ENCODE measurements around the gene DUS1L.

Gene DUS1L

DNA sequence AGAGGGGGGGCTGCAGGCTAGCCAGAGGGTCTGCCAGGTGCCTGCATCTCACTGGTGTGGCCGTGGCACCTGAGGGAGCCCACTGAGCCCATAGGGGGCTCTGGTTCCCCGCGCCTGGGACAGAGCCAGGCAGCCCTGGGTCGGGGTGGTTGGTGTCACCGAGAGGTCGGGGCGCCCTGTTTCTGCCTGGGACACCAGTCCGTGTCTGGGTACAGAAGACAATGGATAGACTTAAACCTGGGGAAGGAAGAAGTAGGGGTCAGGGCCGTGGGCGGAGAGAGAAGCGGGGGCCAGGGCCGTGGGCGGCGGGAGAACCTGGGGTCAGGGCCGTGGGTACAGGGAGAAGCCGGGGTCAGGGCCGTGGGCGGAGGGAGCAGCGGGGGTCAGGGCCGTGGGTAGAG, 17.0 kb downstream of the DUS1L start:
- TF ChIP-seq, protein P1, sequence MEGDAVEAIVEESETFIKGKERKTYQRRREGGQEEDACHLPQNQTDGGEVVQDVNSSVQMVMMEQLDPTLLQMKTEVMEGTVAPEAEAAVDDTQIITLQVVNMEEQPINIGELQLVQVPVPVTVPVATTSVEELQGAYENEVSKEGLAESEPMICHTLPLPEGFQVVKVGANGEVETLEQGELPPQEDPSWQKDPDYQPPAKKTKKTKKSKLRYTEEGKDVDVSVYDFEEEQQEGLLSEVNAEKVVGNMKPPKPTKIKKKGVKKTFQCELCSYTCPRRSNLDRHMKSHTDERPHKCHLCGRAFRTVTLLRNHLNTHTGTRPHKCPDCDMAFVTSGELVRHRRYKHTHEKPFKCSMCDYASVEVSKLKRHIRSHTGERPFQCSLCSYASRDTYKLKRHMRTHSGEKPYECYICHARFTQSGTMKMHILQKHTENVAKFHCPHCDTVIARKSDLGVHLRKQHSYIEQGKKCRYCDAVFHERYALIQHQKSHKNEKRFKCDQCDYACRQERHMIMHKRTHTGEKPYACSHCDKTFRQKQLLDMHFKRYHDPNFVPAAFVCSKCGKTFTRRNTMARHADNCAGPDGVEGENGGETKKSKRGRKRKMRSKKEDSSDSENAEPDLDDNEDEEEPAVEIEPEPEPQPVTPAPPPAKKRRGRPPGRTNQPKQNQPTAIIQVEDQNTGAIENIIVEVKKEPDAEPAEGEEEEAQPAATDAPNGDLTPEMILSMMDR (IDR thresholded peaks at IDR 0.05; ENCODE audit: poor library complexity, severe bottlenecking): no peak
- no peaks in the 10 kb centered on the region for H3K9me3 ChIP-seq (ENCODE audit: severe bottlenecking)
- H3K4me3 ChIP-seq (ENCODE audit: severe bottlenecking): no peak overlapping the region
- no peaks in the 10 kb centered on the region for H3K27me3 ChIP-seq (ENCODE audit: insufficient read depth, poor library complexity, severe bottlenecking)
- H3K4me1 ChIP-seq (ENCODE audit: insufficient read depth, poor library complexity, severe bottlenecking): peaks cover 5% of the 10 kb centered on the region
- H3K36me3 ChIP-seq (ENCODE audit: low read depth): peaks cover 45% of the 10 kb centered on the region
- no peak for ATAC-seq (ENCODE audit: low read depth)
- no peak for DNase-seq (ENCODE audit: low spot score)
- no peak overlapping the region for H3K27ac ChIP-seq (ENCODE audit: poor library complexity, severe bottlenecking)

DNA sequence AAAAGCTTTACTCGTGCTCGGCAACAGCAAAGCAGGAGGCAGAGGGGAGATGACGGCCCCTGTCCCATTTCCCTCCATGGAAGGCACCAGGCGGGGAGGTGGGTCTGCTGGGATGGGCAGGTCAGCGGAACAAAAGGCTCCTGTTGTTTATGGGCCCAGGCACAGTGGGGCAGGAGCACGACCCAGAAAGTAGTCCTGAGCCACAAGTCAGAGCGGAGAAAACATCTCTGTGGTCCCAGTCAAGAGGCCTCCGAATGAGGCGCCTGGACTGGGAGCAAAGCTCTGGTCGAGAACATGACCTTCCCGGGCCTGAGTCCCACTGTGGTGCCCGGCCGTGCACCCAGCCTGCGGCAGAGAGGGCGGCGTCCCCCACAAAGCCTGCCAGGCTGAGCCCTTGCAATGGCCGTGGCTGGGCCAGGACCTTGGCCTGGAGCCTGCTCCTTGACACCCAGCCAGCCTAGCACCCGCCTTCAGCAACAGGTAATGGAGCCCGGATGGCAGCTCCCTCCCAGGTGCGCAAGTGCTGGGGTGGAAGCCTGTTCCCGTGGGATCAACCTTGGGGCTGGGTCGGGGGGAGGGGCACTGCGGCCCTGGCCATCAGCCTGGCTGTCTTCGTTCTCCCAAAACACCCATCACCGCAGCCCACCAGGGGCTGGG, 17.6 kb downstream of the DUS1L start:
- DNase-seq (ENCODE audit: low spot score) (no peak), ATAC-seq (ENCODE audit: low read depth) (no peak)
- TF ChIP-seq, protein P1 (IDR thresholded peaks at IDR 0.05; ENCODE audit: poor library complexity, severe bottlenecking): no peak

DNA sequence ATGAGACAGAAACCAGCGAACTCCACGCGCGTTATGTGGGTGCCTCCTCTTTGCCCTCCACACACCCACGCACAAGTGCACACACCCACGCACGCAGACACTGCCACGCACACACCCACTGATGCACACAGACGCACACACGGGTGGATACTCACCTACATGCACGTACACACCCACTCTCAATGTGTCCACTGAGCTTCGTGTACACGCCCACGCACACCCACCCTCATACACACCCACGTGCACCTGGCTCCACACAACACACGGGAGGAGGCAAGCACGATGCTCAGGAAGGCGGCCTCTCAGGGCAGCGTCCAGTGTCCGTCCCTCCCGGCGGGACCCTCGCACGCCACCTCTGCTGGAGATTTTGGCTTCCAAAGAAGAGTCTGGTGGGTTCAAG, 18.2 kb downstream of the DUS1L start:
- TF ChIP-seq, protein P1 (IDR thresholded peaks at IDR 0.05; ENCODE audit: poor library complexity, severe bottlenecking): no peak
- Histone ChIP-seq H3K36me3 (ENCODE audit: low read depth) (peaks cover 41% of the 10 kb centered on the region), H3K27me3 (ENCODE audit: insufficient read depth, poor library complexity, severe bottlenecking) (no peaks in the 10 kb centered on the region), H3K4me1 (ENCODE audit: insufficient read depth, poor library complexity, severe bottlenecking) (no peaks in the 10 kb centered on the region), H3K27ac (ENCODE audit: poor library complexity, severe bottlenecking) (no peak overlapping the region), H3K4me3 (ENCODE audit: severe bottlenecking) (no peak overlapping the region), H3K9me3 (ENCODE audit: severe bottlenecking) (no peaks in the 10 kb centered on the region)
- DNase-seq (ENCODE audit: low spot score): no peak
- ATAC-seq (ENCODE audit: low read depth): no peak

More for the DNA sequence above, 17.6 kb downstream of the DUS1L start:
- Histone ChIP-seq H3K36me3 (ENCODE audit: low read depth) (peaks cover 41% of the 10 kb centered on the region), H3K27me3 (ENCODE audit: insufficient read depth, poor library complexity, severe bottlenecking) (no peaks in the 10 kb centered on the region), H3K4me3 (ENCODE audit: severe bottlenecking) (no peak overlapping the region), H3K4me1 (ENCODE audit: insufficient read depth, poor library complexity, severe bottlenecking) (peaks cover 4% of the 10 kb centered on the region), H3K9me3 (ENCODE audit: severe bottlenecking) (no peaks in the 10 kb centered on the region), H3K27ac (ENCODE audit: poor library complexity, severe bottlenecking) (no peak overlapping the region)

DNA sequence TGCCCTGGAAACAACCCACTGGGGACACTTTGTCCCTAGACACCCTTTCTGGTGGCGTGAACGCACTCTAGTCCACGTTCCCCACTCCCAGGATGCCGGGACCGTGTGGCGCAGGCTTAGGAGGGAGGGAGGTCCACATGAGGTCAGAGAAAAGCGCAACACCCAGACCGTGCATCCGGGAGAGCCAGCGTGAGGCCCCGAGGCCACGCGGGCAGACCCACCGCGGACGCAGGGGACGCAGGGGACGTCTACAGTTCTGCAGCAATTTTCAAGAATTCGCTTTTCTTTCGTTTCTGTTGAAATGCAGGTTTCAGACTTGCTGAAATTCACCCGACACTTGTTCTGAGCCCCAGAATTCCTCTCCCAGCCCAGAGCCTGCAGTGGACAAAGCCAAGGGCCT, 18.7 kb downstream of the DUS1L start:
- no peaks in the 10 kb centered on the region for H3K9me3 ChIP-seq (ENCODE audit: severe bottlenecking)
- no peaks in the 10 kb centered on the region for H3K4me1 ChIP-seq (ENCODE audit: insufficient read depth, poor library complexity, severe bottlenecking)
- ATAC-seq (ENCODE audit: low read depth) (no peak), DNase-seq (ENCODE audit: low spot score) (no peak)
- TF ChIP-seq, protein P1 (IDR thresholded peaks at IDR 0.05; ENCODE audit: poor library complexity, severe bottlenecking): no peak
- no peak overlapping the region for H3K4me3 ChIP-seq (ENCODE audit: severe bottlenecking)
- H3K27me3 ChIP-seq (ENCODE audit: insufficient read depth, poor library complexity, severe bottlenecking): no peaks in the 10 kb centered on the region
- H3K27ac ChIP-seq (ENCODE audit: poor library complexity, severe bottlenecking): no peak overlapping the region
- peaks cover 41% of the 10 kb centered on the region for H3K36me3 ChIP-seq (ENCODE audit: low read depth)

DNA sequence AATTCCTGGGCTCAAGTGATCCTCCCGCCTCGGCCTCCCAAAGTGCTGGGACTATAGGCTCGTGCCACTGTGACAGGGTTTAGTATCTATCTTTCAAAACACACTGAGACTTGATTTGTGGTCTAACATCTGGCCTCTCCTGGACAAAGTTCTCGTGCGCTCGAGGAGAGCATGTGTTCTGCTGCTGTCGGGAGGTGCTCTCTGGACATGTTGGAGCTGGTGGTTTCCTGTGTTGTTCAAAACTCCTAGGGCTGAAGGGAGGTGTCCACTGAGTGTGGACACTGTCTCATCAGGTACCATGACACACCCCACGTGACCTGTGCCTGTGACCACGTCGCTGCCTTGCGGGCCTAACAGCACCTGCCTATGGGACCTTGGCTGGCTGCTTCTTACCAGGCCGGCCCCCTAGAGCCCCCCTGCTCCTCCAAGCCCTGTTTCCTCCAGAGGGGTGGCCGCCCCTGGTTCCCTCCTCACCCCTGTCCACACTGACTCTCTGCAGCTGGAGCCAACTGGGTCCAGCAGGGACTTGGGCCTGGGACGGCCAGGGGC, 19.6 kb downstream of the DUS1L start:
- Histone ChIP-seq H3K9me3 (ENCODE audit: severe bottlenecking) (no peaks in the 10 kb centered on the region), H3K27ac (ENCODE audit: poor library complexity, severe bottlenecking) (no peak overlapping the region), H3K27me3 (ENCODE audit: insufficient read depth, poor library complexity, severe bottlenecking) (no peaks in the 10 kb centered on the region), H3K4me1 (ENCODE audit: insufficient read depth, poor library complexity, severe bottlenecking) (no peaks in the 10 kb centered on the region), H3K36me3 (ENCODE audit: low read depth) (peaks cover 41% of the 10 kb centered on the region), H3K4me3 (ENCODE audit: severe bottlenecking) (no peak overlapping the region)
- no peak; the same call in 2 of the 3 replicates for ATAC-seq (ENCODE audit: low read depth)
- DNase-seq (ENCODE audit: low spot score): no peak
- TF ChIP-seq, protein P1 (IDR thresholded peaks at IDR 0.05; ENCODE audit: poor library complexity, severe bottlenecking): no peak
